Esophagus muscularis mucosa (tissue), 4 donors: ENCODE data around the gene C5orf15. TPM values are rescaled to one million over a fixed set of nuclear protein-coding genes. Genes with fewer than 3 reads are reported as not detected.
A peak's percentile ranks its signal among the peaks of the same experiment; 100 is the strongest.

Experiments used
- DNase-seq: peaks from one replicate; pipeline ENCODE4 v3.0.0-alpha.2; 2017; ENCODE audit errors: extremely low spot score
- H3K27ac ChIP-seq, 4 donors: fragments of 200-600 bp; sonication (generic); replicated peaks in 1 of 4; 1 replicate in 3 of 4; 2 replicates in 1 of 4; pipeline ENCODE4 v1.5.1; 2016 to 2019; ENCODE audit warnings: mild to moderate bottlenecking in 1 of 4
- H3K27me3 ChIP-seq, 4 donors: fragments of 200-600 bp; sonication (generic); one replicate each; pipeline versions ENCODE4 v1.5.1 to v1.6.0; 2016 to 2019
- H3K36me3 ChIP-seq, 4 donors: fragments of 200-600 bp; sonication (generic); one replicate each; pipeline ENCODE4 v1.5.1; 2016 to 2019
- H3K4me1 ChIP-seq, 4 donors: fragments of 200-600 bp; sonication (generic); one replicate each; pipeline ENCODE4 v1.5.1; 2016 to 2019
- H3K4me3 ChIP-seq, 4 donors: fragments of 200-600 bp; sonication (generic); 1 replicate in 2 of 4; 2 replicates in 2 of 4; pipeline ENCODE4 v1.5.1; 2016 to 2019; ENCODE audit warnings: mild to moderate bottlenecking in 4 of 4, moderate library complexity in 1 of 4
- H3K9me3 ChIP-seq, 4 donors: fragments of 200-600 bp; sonication (generic); 1 replicate in 3 of 4; 2 replicates in 1 of 4; pipeline ENCODE4 v1.5.1; 2016 to 2019
- EP300 ChIP-seq: sonication (generic); formaldehyde crosslinking; IDR thresholded peaks from one replicate; pipeline ENCODE4 v1.6.1; 2017; ENCODE audit warnings: antibody characterized with exemption
- POLR2A ChIP-seq: fragments of 450-650 bp; IDR thresholded peaks from one replicate; pipeline ENCODE4 v1.6.1; 2017; ENCODE audit warnings: antibody characterized with exemption, moderate library complexity, mild to moderate bottlenecking, low read depth
- POLR2AphosphoS5 ChIP-seq, 2 donors: sonication (generic); formaldehyde crosslinking; IDR thresholded peaks; one replicate each; pipeline ENCODE4 v1.6.1; 2017; ENCODE audit warnings: antibody characterized with exemption in 2 of 2
- WGBS: methylation state at CpG from one replicate; pipeline ENCODE4 v1.1.5; 2018; 5-methylcytosine and 5-hydroxymethylcytosine counted together
- intact Hi-C: fragments of 100-400 bp; cut with DNase I; formaldehyde crosslinking; loops from one replicate; pipeline ENCODE4 v1.15.1; 2023
- total RNA-seq, 4 donors: library from RNA; depleted of rRNA; stranded (reverse); fragments of >200 nt; gene quantifications; one replicate each; pipeline versions ENCODE4 v1.1.0 to v1.2.1, GENCODE V29; 2016
- TF ChIP-seq, protein P1 (sequence below), 3 experiments: fragments of 200-600 bp in 2 of 3; fragments of 450-650 bp in 1 of 3; sonication (generic) in 2 of 3; IDR thresholded peaks; one replicate each; pipeline ENCODE4 v1.5.1; 2017 to 2019; ENCODE audit warnings: antibody characterized with exemption in 3 of 3, mild to moderate bottlenecking in 2 of 3, moderate library complexity in 1 of 3

Gene C5orf15
- total RNA-seq, 4 donors from 2014 or later, result 20.3 to 26.1 (median 22.2) TPM

- H3K9me3 ChIP-seq, result no peaks in the 10 kb centered on the region
- H3K4me1 ChIP-seq, result peaks cover 21 to 52% (median 43%) of the 10 kb centered on the region in 4 donors
- H3K27ac ChIP-seq, result peak overlapping the region in 3 of 4 donors; percentile 90 to 94 (median 92)
- H3K4me3 ChIP-seq, result peak overlapping the region in 2 of 4 donors; percentile 80 to 87
- no peaks in the 10 kb centered on the region for H3K27me3 ChIP-seq
- TF ChIP-seq POLR2AphosphoS5 (IDR thresholded peaks at IDR 0.05) (no peak), EP300 (no peak), POLR2A (no peak)
- TF ChIP-seq, protein P1, sequence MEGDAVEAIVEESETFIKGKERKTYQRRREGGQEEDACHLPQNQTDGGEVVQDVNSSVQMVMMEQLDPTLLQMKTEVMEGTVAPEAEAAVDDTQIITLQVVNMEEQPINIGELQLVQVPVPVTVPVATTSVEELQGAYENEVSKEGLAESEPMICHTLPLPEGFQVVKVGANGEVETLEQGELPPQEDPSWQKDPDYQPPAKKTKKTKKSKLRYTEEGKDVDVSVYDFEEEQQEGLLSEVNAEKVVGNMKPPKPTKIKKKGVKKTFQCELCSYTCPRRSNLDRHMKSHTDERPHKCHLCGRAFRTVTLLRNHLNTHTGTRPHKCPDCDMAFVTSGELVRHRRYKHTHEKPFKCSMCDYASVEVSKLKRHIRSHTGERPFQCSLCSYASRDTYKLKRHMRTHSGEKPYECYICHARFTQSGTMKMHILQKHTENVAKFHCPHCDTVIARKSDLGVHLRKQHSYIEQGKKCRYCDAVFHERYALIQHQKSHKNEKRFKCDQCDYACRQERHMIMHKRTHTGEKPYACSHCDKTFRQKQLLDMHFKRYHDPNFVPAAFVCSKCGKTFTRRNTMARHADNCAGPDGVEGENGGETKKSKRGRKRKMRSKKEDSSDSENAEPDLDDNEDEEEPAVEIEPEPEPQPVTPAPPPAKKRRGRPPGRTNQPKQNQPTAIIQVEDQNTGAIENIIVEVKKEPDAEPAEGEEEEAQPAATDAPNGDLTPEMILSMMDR (IDR thresholded peaks at IDR 0.05), result no peak
- peak; percentile 37 for DNase-seq
- WGBS, result 67% methylated on average over 5 of the region's 5 CpGs
- intact Hi-C loops, result no loop called here
- H3K36me3 ChIP-seq, result peaks cover under 1 to 23% (median 10%) of the 10 kb centered on the region in 4 donors
These were observed 1.3 kb downstream of the C5orf15 start for GRCh38 chr5:133967124-133967523.

- DNase-seq, result no peak
- H3K36me3 ChIP-seq, result peaks cover 0 to 12% (median 2%) of the 10 kb centered on the region in 4 donors
- intact Hi-C loops, result no loop called here
- WGBS, result 98% methylated on average over 10 of the region's 10 CpGs
- H3K4me1 ChIP-seq, result peaks cover 21 to 54% (median 44%) of the 10 kb centered on the region in 4 donors
- H3K4me3 ChIP-seq, result no peak overlapping the region
- H3K27me3 ChIP-seq, result no peaks in the 10 kb centered on the region
- TF ChIP-seq, protein P1 (IDR thresholded peaks at IDR 0.05), result no peak
- TF ChIP-seq POLR2AphosphoS5 (IDR thresholded peaks at IDR 0.05) (no peak), EP300 (no peak), POLR2A (no peak)
- H3K27ac ChIP-seq, result no peak overlapping the region
- no peaks in the 10 kb centered on the region for H3K9me3 ChIP-seq
These were observed 2.3 kb downstream of the C5orf15 start for GRCh38 chr5:133966090-133966489.

DNA sequence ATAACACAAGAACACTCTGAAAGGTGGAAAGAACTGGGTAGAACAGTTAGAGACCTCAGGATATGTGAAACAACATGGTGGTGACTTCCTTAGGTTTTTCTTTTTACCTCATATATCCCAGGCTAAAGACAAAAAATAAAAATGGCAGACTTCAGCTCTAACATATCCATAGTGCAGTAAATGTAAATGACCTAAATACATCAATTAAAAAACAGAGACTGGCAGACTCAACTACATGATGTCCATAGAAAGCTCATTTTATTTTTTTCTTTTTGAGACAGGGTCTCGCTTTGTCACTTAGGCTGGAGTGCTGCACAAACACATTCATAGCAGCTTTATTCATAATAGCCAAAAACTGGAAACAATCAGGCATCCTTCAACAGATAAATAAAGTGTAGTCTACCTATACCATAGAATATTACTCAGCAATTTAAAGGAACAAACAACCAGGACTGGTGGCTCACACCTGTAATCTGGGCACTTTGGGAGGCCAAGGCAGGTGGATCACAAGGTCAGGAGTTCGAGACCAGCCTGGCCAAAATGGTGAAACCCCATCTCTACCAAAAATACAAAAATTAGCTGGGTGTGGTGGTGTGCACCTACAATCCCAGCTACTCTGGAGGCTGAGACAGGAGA, 4.8 kb downstream of the C5orf15 start:
- peaks cover 14 to 42% (median 33%) of the 10 kb centered on the region in 4 donors for H3K4me1 ChIP-seq
- no peak for DNase-seq
- no peaks in the 10 kb centered on the region for H3K9me3 ChIP-seq
- H3K36me3 ChIP-seq, result peaks cover 10 to 15% (median 12%) of the 10 kb centered on the region in 4 donors
- 97% methylated on average over 2 of the region's 2 CpGs for WGBS
- TF ChIP-seq POLR2AphosphoS5 (IDR thresholded peaks at IDR 0.05) (no peak), POLR2A (no peak), EP300 (no peak)
- TF ChIP-seq, protein P1 (IDR thresholded peaks at IDR 0.05), result no peak
- H3K4me3 ChIP-seq, result no peak overlapping the region
- no peak overlapping the region for H3K27ac ChIP-seq
- no peaks in the 10 kb centered on the region for H3K27me3 ChIP-seq
- intact Hi-C loops, result no loop called here

DNA sequence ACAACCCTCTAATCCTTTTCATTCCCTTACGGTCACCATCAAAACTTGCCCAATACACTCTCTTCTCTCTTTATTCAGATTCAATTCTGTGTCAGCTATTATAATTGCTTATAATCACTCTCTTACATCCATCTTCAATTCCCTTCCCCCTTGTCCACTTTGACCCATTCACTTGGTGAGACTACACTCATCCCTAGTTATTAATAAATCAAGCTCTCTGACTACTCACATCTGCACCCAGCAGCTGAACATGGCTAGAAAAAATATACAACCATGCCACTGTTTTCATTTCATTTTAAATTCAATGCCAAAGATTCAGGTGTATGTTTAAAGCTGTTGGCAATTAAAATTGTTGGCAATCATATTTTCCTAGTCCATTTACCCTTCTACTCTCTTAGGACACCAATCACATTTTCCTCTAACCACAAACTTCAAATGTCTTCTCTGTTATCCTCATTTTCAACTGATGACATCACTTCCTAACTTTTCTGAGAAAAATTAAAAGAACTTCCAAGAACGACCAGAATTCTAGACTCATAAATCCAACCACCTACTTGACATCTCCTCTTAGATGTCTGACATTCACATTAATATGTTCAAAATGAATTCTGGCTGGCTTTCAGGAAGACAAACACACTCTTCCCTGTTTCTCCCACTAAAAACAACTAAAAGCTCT, 5.5 kb downstream of the C5orf15 start:
- peaks cover 14 to 40% (median 33%) of the 10 kb centered on the region in 4 donors for H3K4me1 ChIP-seq
- H3K36me3 ChIP-seq, result peaks cover 10 to 20% (median 17%) of the 10 kb centered on the region in 4 donors
- TF ChIP-seq, protein P1 (IDR thresholded peaks at IDR 0.05), result no peak
- TF ChIP-seq EP300, result no peak
- no peak for TF ChIP-seq POLR2A
- no peak for TF ChIP-seq POLR2AphosphoS5 (IDR thresholded peaks at IDR 0.05)
- H3K9me3 ChIP-seq, result no peaks in the 10 kb centered on the region
- H3K4me3 ChIP-seq, result no peak overlapping the region
- no peak overlapping the region for H3K27ac ChIP-seq
- H3K27me3 ChIP-seq, result no peaks in the 10 kb centered on the region
- intact Hi-C loops, result no loop called here
- 46% methylated on average over 2 of the region's 2 CpGs for WGBS
- DNase-seq, result no peak
